Cardiac fibroblast (primary cell): ENCODE results near the gene CDK5RAP3.

Experiments used
- DNase-seq, 2 donors: peaks; one replicate each; pipeline versions ENCODE4 v3.0.0 to v3.0.0-alpha.2; 2010; ENCODE audit warnings: low read depth in 2 of 2
- H3K4me3 ChIP-seq, 2 donors: replicated peaks in 1 of 2; 1 replicate in 1 of 2; 2 replicates in 1 of 2; pipeline ENCODE4 v1.5.1; 2011; ENCODE audit warnings: low read depth in 2 of 2, low read length in 2 of 2, mild to moderate bottlenecking in 2 of 2, moderate library complexity in 1 of 2
- TF ChIP-seq, protein P1 (sequence below): IDR thresholded peaks from one replicate; pipeline ENCODE4 v1.5.1; 2011; ENCODE audit warnings: low read depth, mild to moderate bottlenecking, low read length, inconsistent platforms

The CDK5RAP3 gene

DNA sequence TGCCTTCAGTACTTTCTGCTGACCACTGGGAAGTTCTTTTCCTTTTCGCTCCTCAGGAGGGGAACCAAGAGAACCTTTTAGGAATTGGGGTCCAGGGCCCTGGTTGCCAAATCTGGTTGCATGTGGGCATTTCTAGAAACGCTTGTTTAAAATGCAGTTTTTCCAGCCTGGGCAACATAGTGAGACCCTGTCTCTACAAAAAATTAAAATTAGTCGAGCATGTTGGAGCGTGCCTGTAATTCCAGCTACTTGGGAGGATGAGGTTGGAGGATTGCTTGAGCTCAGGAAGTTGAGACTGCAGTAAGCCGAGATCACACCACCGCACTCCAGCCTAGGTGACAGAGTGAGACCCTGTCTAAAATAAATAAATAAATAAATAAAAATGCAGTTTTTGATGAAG lies 28.3 kb upstream of the CDK5RAP3 start:
- no peak for DNase-seq
- H3K4me3 ChIP-seq, result no peak overlapping the region
- TF ChIP-seq, protein P1, sequence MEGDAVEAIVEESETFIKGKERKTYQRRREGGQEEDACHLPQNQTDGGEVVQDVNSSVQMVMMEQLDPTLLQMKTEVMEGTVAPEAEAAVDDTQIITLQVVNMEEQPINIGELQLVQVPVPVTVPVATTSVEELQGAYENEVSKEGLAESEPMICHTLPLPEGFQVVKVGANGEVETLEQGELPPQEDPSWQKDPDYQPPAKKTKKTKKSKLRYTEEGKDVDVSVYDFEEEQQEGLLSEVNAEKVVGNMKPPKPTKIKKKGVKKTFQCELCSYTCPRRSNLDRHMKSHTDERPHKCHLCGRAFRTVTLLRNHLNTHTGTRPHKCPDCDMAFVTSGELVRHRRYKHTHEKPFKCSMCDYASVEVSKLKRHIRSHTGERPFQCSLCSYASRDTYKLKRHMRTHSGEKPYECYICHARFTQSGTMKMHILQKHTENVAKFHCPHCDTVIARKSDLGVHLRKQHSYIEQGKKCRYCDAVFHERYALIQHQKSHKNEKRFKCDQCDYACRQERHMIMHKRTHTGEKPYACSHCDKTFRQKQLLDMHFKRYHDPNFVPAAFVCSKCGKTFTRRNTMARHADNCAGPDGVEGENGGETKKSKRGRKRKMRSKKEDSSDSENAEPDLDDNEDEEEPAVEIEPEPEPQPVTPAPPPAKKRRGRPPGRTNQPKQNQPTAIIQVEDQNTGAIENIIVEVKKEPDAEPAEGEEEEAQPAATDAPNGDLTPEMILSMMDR, result no peak

DNA sequence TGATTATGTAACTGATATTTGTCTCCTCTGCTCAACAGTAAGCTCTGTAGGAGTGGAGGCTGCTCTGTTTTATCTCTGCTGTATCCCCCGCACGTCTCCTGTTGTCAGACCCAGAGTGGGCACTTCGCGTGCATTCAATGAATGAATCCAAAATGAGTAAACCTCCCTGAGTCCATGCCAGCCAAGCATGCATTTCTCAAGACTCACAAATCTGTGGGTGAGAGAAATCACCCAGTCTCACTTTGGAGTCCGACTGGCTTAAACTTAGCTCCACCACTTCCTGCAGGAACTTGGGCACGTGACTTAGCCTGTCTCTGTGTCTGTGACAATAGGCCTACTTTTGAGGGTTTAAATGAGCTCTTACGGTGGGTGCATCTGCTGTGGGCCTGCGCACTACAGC lies 25.8 kb upstream of the CDK5RAP3 start:
- TF ChIP-seq, protein P1, result no peak
- peak; percentile 18 to 59 for DNase-seq
- H3K4me3 ChIP-seq, result no peak overlapping the region

DNA sequence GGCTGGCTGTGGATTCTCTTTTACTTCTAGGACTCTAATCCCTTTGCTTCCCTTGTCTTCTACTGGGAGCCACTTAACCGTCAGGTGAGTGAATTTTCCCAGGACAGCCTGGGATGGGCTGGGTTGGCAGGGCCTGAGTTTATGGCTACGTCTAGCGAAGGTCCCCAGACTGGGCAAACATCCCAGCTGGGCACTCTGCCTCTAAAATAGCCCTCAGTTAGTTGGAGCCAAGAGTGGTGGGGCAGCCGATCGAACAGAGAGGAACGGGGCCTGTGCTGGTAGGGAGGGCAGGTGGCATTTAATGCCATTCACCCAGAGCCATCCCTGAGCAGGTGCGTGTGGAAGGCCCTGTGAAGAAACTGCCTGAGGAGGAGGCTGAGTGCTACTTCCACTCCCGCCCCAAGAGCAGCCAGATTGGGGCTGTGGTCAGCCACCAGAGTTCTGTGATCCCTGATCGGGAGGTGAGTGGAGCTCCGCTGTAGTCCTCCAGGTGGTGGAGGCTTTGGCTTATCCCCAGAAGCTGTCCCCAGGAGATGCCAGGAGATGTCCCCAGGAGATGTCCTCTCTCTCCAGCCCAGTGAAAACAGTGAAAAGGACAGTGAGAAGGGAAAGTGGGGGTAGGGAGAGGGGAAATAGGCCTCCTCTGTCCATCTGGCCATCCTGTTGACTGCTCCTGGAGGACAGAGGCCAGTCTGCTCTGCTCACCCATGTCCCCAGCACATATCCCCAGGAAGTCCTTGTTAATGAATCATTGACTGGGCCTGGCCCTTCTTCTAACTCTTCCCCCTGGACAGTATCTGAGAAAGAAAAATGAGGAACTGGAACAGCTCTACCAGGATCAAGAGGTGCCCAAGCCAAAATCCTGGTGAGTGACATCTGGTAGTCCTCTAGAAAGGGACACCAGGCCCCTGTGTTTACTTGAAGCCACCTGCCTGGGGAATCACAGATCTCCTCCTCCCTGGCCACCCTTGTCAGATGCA lies 25.1 kb upstream of the CDK5RAP3 start:
- DNase-seq, result no peak
- H3K4me3 ChIP-seq, result no peak overlapping the region
- TF ChIP-seq, protein P1, result no peak

DNA sequence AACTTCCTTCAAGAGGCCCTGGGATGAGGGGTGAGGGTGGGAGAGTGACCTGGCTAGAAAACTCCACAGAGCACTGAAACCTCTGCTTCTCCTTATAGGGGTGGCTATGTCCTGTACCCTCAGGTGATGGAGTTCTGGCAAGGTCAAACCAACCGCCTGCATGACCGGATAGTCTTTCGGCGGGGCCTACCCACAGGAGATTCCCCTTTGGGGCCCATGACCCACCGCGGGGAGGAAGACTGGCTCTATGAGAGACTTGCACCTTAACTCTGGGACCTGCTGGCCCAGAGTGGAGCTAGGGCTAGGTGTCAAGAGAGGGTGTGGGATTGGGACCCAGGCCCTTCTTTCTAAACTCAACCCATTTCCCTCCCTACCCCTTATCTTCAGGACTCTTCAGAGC lies 24.4 kb upstream of the CDK5RAP3 start:
- TF ChIP-seq, protein P1, result no peak
- DNase-seq, result no peak
- H3K4me3 ChIP-seq, result no peak overlapping the region

DNA sequence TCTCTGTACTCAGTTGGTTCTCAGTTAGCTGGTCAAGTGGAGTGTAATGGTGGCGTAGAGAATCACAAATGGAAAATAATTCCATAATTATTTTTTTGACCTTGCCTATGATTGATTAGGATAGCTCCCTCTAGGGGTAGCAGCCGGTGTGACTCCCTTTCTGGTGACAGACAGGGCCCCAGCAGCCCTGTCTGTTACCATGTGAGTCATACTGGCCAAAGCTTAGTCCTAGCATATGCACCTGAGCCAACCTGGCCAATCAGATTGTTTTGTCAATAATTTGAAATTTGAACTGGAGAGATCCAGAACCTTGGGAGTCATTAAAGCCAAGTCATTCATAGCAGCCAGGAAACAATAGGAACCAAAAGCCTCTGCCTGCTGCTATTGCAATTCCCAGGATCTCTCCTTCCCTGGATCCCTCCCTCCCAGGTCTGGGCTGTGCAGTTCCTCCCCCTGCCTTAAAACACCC lies 23.9 kb upstream of the CDK5RAP3 start:
- TF ChIP-seq, protein P1, result peak; percentile 83
- H3K4me3 ChIP-seq, result no peak overlapping the region
- DNase-seq, result peak; percentile 85 to 89

DNA sequence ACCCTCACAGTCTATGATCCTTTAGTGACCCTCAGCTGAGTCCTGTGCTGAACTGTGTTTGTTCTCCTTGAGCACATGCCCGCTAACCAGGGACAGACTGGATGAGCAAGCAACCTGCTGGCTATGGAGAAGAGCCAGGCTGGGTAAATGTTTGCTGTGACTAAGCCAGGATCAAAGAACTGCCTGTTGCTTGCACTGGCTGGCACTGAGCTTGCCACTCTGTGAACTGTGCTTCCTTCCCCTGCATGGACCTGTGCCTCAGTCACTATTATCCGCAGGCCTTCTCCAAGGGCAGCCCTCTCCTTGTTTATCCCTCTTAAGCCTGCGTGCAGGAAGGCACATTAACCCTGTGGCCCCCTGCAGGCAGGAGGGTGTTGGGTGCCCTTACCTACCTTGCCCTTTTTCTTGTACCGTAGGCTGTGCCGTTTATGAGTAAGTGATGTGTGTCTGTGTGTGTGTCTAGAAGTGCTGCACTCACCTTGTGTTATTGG lies 22.2 kb upstream of the CDK5RAP3 start:
- no peak for DNase-seq
- H3K4me3 ChIP-seq, result no peak overlapping the region
- TF ChIP-seq, protein P1, result no peak
